NCI-H69 (cell line): ENCODE measurements around the gene ARF6.

Experiments
- DNase-seq: peaks from one replicate; lab custom pipeline; 2025; lab: John Stamatoyannopoulos, UW

ARF6 gene

DNA sequence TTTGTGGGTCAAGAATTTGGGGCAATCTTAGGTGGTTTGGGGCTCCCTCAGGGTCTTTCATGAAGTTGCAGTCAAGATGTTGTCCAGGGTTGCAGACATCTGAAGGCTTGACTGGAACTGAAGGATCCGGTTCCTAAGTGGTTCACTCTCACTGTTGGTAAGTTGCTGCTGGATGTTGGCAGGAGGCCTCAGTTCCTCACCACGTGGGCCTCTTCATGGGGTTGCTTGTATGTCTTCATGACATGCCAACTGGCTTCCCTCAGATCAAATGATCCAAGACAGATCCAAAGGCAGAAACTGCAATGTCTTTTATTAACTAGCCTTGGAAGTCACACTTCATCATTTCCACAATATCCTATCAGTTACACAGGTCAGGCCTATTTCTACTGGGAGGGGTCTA is 49.2 kb downstream of the ARF6 start:
- DNase-seq: no peak

DNA sequence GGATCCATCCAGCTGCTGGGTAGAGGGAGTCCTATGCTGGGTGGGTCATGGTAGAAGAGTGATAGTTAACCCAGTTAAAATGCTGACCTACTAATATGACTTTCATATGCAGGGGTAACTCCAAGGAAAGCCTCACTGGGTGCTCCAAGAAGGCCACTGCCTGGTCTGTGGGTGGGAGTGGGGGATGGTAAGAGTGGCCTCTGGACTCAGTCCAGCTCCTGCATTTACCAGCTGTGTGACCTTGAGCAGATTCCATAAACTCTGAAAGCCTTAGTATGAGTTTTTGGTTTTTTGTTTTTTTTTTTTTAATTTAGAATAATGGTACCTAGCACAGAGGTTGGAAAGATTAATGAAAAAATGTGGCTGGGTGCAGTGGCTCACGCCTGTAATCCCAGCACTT is 51.6 kb downstream of the ARF6 start:
- DNase-seq: no peak

- peak; percentile 81 for DNase-seq
These were observed 52.8 kb downstream of the ARF6 start for GRCh38 chr14:49945448-49946319.
